Common myeloid progenitor, CD34-positive (primary cell): ENCODE results near the gene MED4.

ENCODE experiments used
- CTCF ChIA-PET: fragments of 350-600 bp; sonication (Branson Sonifier 250); formaldehyde crosslinking; loops from one replicate; lab custom pipeline; 2021; ENCODE audit warnings: antibody characterized with exemption; lab: Charles Lee
- POLR2A ChIA-PET: fragments of 350-600 bp; sonication (Branson Sonifier 250); formaldehyde crosslinking; loops from one replicate; lab custom pipeline; 2021; ENCODE audit warnings: antibody characterized with exemption; lab: Charles Lee
- DNase-seq, 3 donors: peaks; one replicate each; pipeline versions ENCODE4 v3.0.0 to v3.0.0-alpha.2; 2013
- H3K27ac ChIP-seq, 2 experiments: 1 replicate in 1 of 2; 2 replicates in 1 of 2; pipeline ENCODE4 v1.7.0; 2013; ENCODE audit warnings: inconsistent platforms in 2 of 2, low read length in 2 of 2, mild to moderate bottlenecking in 2 of 2, low read depth in 1 of 2, moderate library complexity in 1 of 2; ENCODE audit not compliant: severe bottlenecking in 2 of 2, insufficient read depth in 1 of 2, poor library complexity in 1 of 2
- H3K27me3 ChIP-seq, 5 experiments: replicated peaks in 2 of 5; 1 replicate in 3 of 5; 2 replicates in 2 of 5; pipeline versions ENCODE4 v1.6.1 to v1.7.0; 2013; ENCODE audit warnings: low read length in 4 of 5, mild to moderate bottlenecking in 2 of 5, moderate library complexity in 2 of 5, inconsistent platforms in 1 of 5; ENCODE audit not compliant: insufficient read depth in 5 of 5, control insufficient read depth in 4 of 5
- H3K36me3 ChIP-seq, 4 experiments: 1 replicate in 2 of 4; 2 replicates in 2 of 4; pipeline versions ENCODE4 v1.6.1 to v1.7.0; 2013; ENCODE audit warnings: low read length in 3 of 4, control low read depth in 1 of 4, mild to moderate bottlenecking in 1 of 4; ENCODE audit not compliant: control insufficient read depth in 4 of 4, insufficient read depth in 4 of 4
- H3K4me1 ChIP-seq, 4 experiments: 1 replicate in 3 of 4; 2 replicates in 1 of 4; pipeline versions ENCODE4 v1.6.1 to v1.7.1; 2013; ENCODE audit warnings: low read length in 3 of 4, mild to moderate bottlenecking in 3 of 4, control low read depth in 1 of 4, inconsistent platforms in 1 of 4, moderate library complexity in 1 of 4; ENCODE audit not compliant: control insufficient read depth in 4 of 4, insufficient read depth in 4 of 4; ENCODE audit errors: control extremely low read depth in 1 of 4
- H3K4me3 ChIP-seq, 7 experiments: 1 replicate in 4 of 7; 2 replicates in 3 of 7; pipeline versions ENCODE4 v1.5.1 to v1.7.0; 2013; ENCODE audit warnings: mild to moderate bottlenecking in 7 of 7, low read length in 6 of 7, moderate library complexity in 6 of 7, inconsistent platforms in 2 of 7, low read depth in 2 of 7, control low read depth in 1 of 7; ENCODE audit not compliant: insufficient read depth in 4 of 7, control insufficient read depth in 1 of 7; ENCODE audit errors: extremely low read depth in 1 of 7
- H3K9me3 ChIP-seq, 5 experiments: 1 replicate in 4 of 5; 2 replicates in 1 of 5; pipeline versions ENCODE4 v1.6.1 to v1.7.1; 2013; ENCODE audit warnings: low read length in 4 of 5, mild to moderate bottlenecking in 2 of 5, inconsistent platforms in 1 of 5, low read depth in 1 of 5, moderate library complexity in 1 of 5; ENCODE audit not compliant: control insufficient read depth in 4 of 5, insufficient read depth in 2 of 5; ENCODE audit errors: control extremely low read depth in 1 of 5
- WGBS: methylation state at CpG from one replicate; pipeline ENCODE4 v1.1.5; 2013; ENCODE audit not compliant: insufficient coverage; 5-methylcytosine and 5-hydroxymethylcytosine counted together

MED4 gene

GRCh38 chr13:48096670-48097069 is 1.8 kb upstream of the MED4 start:
- ChIA-PET POLR2A (no interaction called here), CTCF (no interaction called here)
- 100% methylated on average over 1 of the region's 3 CpGs for WGBS
- H3K27ac ChIP-seq: no peak overlapping the region
- H3K4me1 ChIP-seq: peaks cover 18 to 20% (median 18%) of the 10 kb centered on the region in 4 experiments
- no peak overlapping the region for H3K4me3 ChIP-seq
- H3K9me3 ChIP-seq: no peaks in the 10 kb centered on the region
- peaks cover 0 to 2% (median 0%) of the 10 kb centered on the region in 4 experiments for H3K36me3 ChIP-seq
- no peak for DNase-seq
- no peaks in the 10 kb centered on the region for H3K27me3 ChIP-seq

- under 1% methylated on average over 14 of the region's 14 CpGs for WGBS
- H3K27me3 ChIP-seq: no peaks in the 10 kb centered on the region
- H3K36me3 ChIP-seq: peaks cover 0 to 4% (median 0%) of the 10 kb centered on the region in 4 experiments
- ChIA-PET POLR2A (interaction anchor here (0.6 to 1.0 kb wide), 3 partner anchors 63 to 139 kb away, joined by 3 read pairs; partner anchors contain the start of gene ITM2B), CTCF (interaction anchor here (0.6 to 2.4 kb wide), 12 partner anchors 9 to 293 kb away, joined by 3 to 9 read pairs (median 4); partner anchors contain the start of gene NUDT15)
- peak overlapping the region; percentile 75 to 99 (median 92) for H3K4me3 ChIP-seq
- peak overlapping the region; percentile 90 to 94 for H3K27ac ChIP-seq
- H3K9me3 ChIP-seq: no peaks in the 10 kb centered on the region
- DNase-seq: peak in 2 of 3 donors; percentile 21 to 42
- peaks cover 18 to 20% (median 18%) of the 10 kb centered on the region in 4 experiments for H3K4me1 ChIP-seq
These were observed 512 bp downstream of the MED4 start for GRCh38 chr13:48094404-48094780.

- 100% methylated on average over 6 of the region's 9 CpGs for WGBS
- POLR2A ChIA-PET: no interaction called here
These were observed 1.3 kb downstream of the MED4 start for GRCh38 chr13:48093588-48093987.

GRCh38 chr13:48086272-48086671 is 8.6 kb downstream of the MED4 start:
- no peaks in the 10 kb centered on the region for H3K4me1 ChIP-seq
- H3K9me3 ChIP-seq: no peaks in the 10 kb centered on the region
- POLR2A ChIA-PET: no interaction called here
- CTCF ChIA-PET: no interaction called here
- H3K36me3 ChIP-seq: peaks cover 9 to 44% (median 28%) of the 10 kb centered on the region in 4 experiments
- 100% methylated on average over 1 of the region's 2 CpGs for WGBS
- no peak for DNase-seq
- H3K27me3 ChIP-seq: no peaks in the 10 kb centered on the region
- no peak overlapping the region for H3K27ac ChIP-seq
- no peak overlapping the region for H3K4me3 ChIP-seq

More at GRCh38 chr13:48093588-48093987, 1.3 kb downstream of the MED4 start:
- Histone ChIP-seq H3K27ac (peak overlapping the region; percentile 90 to 94), H3K4me3 (peak overlapping the region in 6 of 7 experiments; percentile 75 to 99 (median 92)), H3K27me3 (no peaks in the 10 kb centered on the region), H3K4me1 (peaks cover 18 to 20% (median 18%) of the 10 kb centered on the region in 4 experiments), H3K36me3 (peaks cover 0 to 4% (median 0%) of the 10 kb centered on the region in 4 experiments), H3K9me3 (no peaks in the 10 kb centered on the region)
- CTCF ChIA-PET: interaction anchor here (1.5 to 2.4 kb wide), 3 partner anchors 12 to 56 kb away, joined by 6 to 8 read pairs (median 6); partner anchors contain the start of gene NUDT15
- no peak for DNase-seq

- H3K36me3 ChIP-seq: peaks cover 30 to 85% (median 58%) of the 10 kb centered on the region in 4 experiments
- ChIA-PET POLR2A (no interaction called here), CTCF (interaction anchor here (1.5 kb wide), 2 partner anchors 13 to 43 kb away, joined by 4 to 6 read pairs; partner anchors contain the start of gene MED4)
These were observed 13.2 kb downstream of the MED4 start for GRCh38 chr13:48081739-48082138.

GRCh38 chr13:48078251-48078656 is 16.6 kb downstream of the MED4 start:
- peaks cover 3 to 27% (median 11%) of the 10 kb centered on the region in 5 experiments for H3K9me3 ChIP-seq
- peaks cover 55 to 95% (median 69%) of the 10 kb centered on the region in 4 experiments for H3K36me3 ChIP-seq
- H3K27me3 ChIP-seq: no peaks in the 10 kb centered on the region
- WGBS: 50% methylated on average over 2 of the region's 2 CpGs
- no peaks in the 10 kb centered on the region for H3K4me1 ChIP-seq
- peak in 2 of 3 donors; percentile 22 to 44 for DNase-seq
- POLR2A ChIA-PET: interaction anchor here (0.5 kb wide), 1 partner anchor 11 kb away, joined by 4 read pairs; no protein-coding TSS in a partner anchor
- no peak overlapping the region for H3K4me3 ChIP-seq
- CTCF ChIA-PET: interaction anchor here (0.8 to 1.7 kb wide), 6 partner anchors 9 to 48 kb away, joined by 3 to 9 read pairs (median 4); partner anchors contain the start of genes MED4 and NUDT15
- no peak overlapping the region for H3K27ac ChIP-seq

More at GRCh38 chr13:48081739-48082138, 13.2 kb downstream of the MED4 start:
- 100% methylated on average over 1 of the region's 4 CpGs for WGBS
- no peak for DNase-seq
- H3K9me3 ChIP-seq: peaks cover 0 to 7% (median 4%) of the 10 kb centered on the region in 5 experiments
- H3K27ac ChIP-seq: no peak overlapping the region
- H3K4me3 ChIP-seq: no peak overlapping the region
- no peaks in the 10 kb centered on the region for H3K27me3 ChIP-seq
- H3K4me1 ChIP-seq: no peaks in the 10 kb centered on the region

GRCh38 chr13:48074006-48074405 is 20.9 kb downstream of the MED4 start:
- CTCF ChIA-PET: interaction anchor here (1.2 to 1.4 kb wide), 2 partner anchors 12 to 21 kb away, joined by 3 to 4 read pairs; no protein-coding TSS in a partner anchor
- H3K27ac ChIP-seq: no peak overlapping the region
- POLR2A ChIA-PET: no interaction called here
- no peaks in the 10 kb centered on the region for H3K4me1 ChIP-seq
- no CpG with 5 or more reads among the region's 2 CpGs for WGBS
- no peak for DNase-seq
- peaks cover 8 to 60% (median 40%) of the 10 kb centered on the region in 5 experiments for H3K9me3 ChIP-seq
- no peaks in the 10 kb centered on the region for H3K27me3 ChIP-seq
- H3K36me3 ChIP-seq: peaks cover 56 to 93% (median 68%) of the 10 kb centered on the region in 4 experiments
- no peak overlapping the region for H3K4me3 ChIP-seq
